GM12878 (cell line): ENCODE results near the gene RDH16. TPM values are rescaled to one million over a fixed set of nuclear protein-coding genes. Genes with fewer than 3 reads are reported as not detected.

Experiments
- ATF7 ChIP-seq: fragments of 450-650 bp; IDR thresholded peaks from 2 replicates; pipeline ENCODE4 v1.6.1; 2016; ENCODE audit warnings: low read depth, mild to moderate bottlenecking
- EGR1 ChIP-seq, 2 experiments: IDR thresholded peaks; 1 replicate in 1 of 2; 2 replicates in 1 of 2; pipeline ENCODE4 v1.6.1; 2011 to 2012; ENCODE audit warnings: low read depth in 2 of 2, low read length in 2 of 2, borderline replicate concordance in 1 of 2, mild to moderate bottlenecking in 1 of 2, moderate library complexity in 1 of 2
- ETV6 ChIP-seq, 2 experiments: fragments of 450-650 bp in 1 of 2; IDR thresholded peaks in 1 of 2; conservative IDR thresholded peaks in 1 of 2; 2 replicates each; pipeline ENCODE4 v1.6.1; 2014; ENCODE audit warnings: antibody characterized with exemption in 1 of 2, borderline replicate concordance in 1 of 2, low read depth in 1 of 2, mild to moderate bottlenecking in 1 of 2, moderate library complexity in 1 of 2
- GATAD2B ChIP-seq: fragments of 450-650 bp; conservative IDR thresholded peaks from 2 replicates; pipeline ENCODE4 v1.6.1; 2017; ENCODE audit warnings: low read depth, mild to moderate bottlenecking, moderate library complexity
- HDAC2 ChIP-seq: fragments of 200-600 bp; sonication (generic); IDR thresholded peaks from 2 replicates; pipeline ENCODE4 v1.6.1; 2017
- JUNB ChIP-seq: IDR thresholded peaks from 2 replicates; pipeline ENCODE4 v1.6.1; 2016; ENCODE audit warnings: antibody characterized with exemption, mild to moderate bottlenecking
- JUND ChIP-seq: IDR thresholded peaks from 2 replicates; pipeline ENCODE4 v1.6.1; 2012; ENCODE audit warnings: low read depth, mild to moderate bottlenecking, low read length, improper control_type of control experiment, moderate library complexity
- MEF2B ChIP-seq: fragments of 450-650 bp; IDR thresholded peaks from 2 replicates; pipeline ENCODE4 v1.6.1; 2018; ENCODE audit warnings: mild to moderate bottlenecking, moderate library complexity; ENCODE audit not compliant: partially characterized antibody, poor library complexity, severe bottlenecking
- MTA3 ChIP-seq: IDR thresholded peaks from 2 replicates; pipeline ENCODE4 v1.6.1; 2012; ENCODE audit warnings: low read length, inconsistent platforms, borderline replicate concordance
- POLR2AphosphoS2 ChIP-seq: IDR thresholded peaks from 2 replicates; pipeline ENCODE4 v1.6.1; 2011; ENCODE audit warnings: low read depth, mild to moderate bottlenecking, low read length, improper control_type of control experiment, moderate library complexity
- STAT3 ChIP-seq: IDR thresholded peaks from 2 replicates; pipeline ENCODE4 v1.6.1; 2011; ENCODE audit warnings: low read depth, low read length, improper control_type of control experiment
- TAF1 ChIP-seq: IDR thresholded peaks from 2 replicates; pipeline ENCODE4 v1.6.1; 2011; ENCODE audit warnings: mild to moderate bottlenecking, low read depth, low read length, borderline replicate concordance
- TCF3 ChIP-seq: IDR thresholded peaks from 2 replicates; pipeline ENCODE4 v1.6.1; 2012; ENCODE audit warnings: low read depth, mild to moderate bottlenecking, low read length, borderline replicate concordance; ENCODE audit not compliant: insufficient read depth
- polyA plus RNA-seq, 11 experiments: library from polyadenylated mRNA; depleted of rRNA in 4 of 11; unstranded in 6 of 11; stranded (reverse) in 5 of 11; fragments of >200 nt; fragmentation: Nextera tagmentation in 4 of 11; fragmentation: Illumina TruSeq in 1 of 11; extraction: Ambion mirVana in 4 of 11; extraction: Trizol in 1 of 11; gene quantifications; 1 replicate in 1 of 11; 2 replicates in 10 of 11; pipeline versions ENCODE4 v1.2.1 to v1.2.3, GENCODE V29; 2011 to 2016; ENCODE audit warnings: inconsistent platforms in 2 of 11, missing spikeins in 2 of 11, low read depth in 1 of 11
- total RNA-seq, 4 experiments: library from RNA; depleted of rRNA in 3 of 4; stranded (reverse); fragments of >200 nt in 3 of 4; fragmentation: Illumina TruSeq in 1 of 4; extraction: Trizol in 1 of 4; gene quantifications; 2 replicates each; pipeline versions ENCODE4 v1.2.1 to v1.2.3, GENCODE V29; 2013 to 2021
- TF ChIP-seq, protein P1 (sequence below): fragments of 450-650 bp; IDR thresholded peaks from 2 replicates; pipeline ENCODE4 v1.6.1; 2018; ENCODE audit warnings: borderline replicate concordance, mild to moderate bottlenecking; ENCODE audit not compliant: partially characterized antibody
- TF ChIP-seq, protein P2 (sequence below): fragments of 450-650 bp; IDR thresholded peaks from 2 replicates; pipeline ENCODE4 v1.6.1; 2017; ENCODE audit warnings: borderline replicate concordance
- TF ChIP-seq, protein P3 (sequence below): fragments of 450-650 bp; IDR thresholded peaks from 2 replicates; pipeline ENCODE4 v1.6.1; 2017; ENCODE audit warnings: mild to moderate bottlenecking
- TF ChIP-seq, protein P4 (sequence below): IDR thresholded peaks from 2 replicates; pipeline ENCODE4 v1.6.1; 2011; ENCODE audit warnings: low read depth, low read length, improper control_type of control experiment, borderline replicate concordance

RDH16 gene
- total and polyA plus RNA-seq, 10 of the 15 experiments (the other 5 are each of a cell fraction or from before 2014, with no cell fraction given), result 0.04 to 0.31 (median 0.06) TPM

DNA sequence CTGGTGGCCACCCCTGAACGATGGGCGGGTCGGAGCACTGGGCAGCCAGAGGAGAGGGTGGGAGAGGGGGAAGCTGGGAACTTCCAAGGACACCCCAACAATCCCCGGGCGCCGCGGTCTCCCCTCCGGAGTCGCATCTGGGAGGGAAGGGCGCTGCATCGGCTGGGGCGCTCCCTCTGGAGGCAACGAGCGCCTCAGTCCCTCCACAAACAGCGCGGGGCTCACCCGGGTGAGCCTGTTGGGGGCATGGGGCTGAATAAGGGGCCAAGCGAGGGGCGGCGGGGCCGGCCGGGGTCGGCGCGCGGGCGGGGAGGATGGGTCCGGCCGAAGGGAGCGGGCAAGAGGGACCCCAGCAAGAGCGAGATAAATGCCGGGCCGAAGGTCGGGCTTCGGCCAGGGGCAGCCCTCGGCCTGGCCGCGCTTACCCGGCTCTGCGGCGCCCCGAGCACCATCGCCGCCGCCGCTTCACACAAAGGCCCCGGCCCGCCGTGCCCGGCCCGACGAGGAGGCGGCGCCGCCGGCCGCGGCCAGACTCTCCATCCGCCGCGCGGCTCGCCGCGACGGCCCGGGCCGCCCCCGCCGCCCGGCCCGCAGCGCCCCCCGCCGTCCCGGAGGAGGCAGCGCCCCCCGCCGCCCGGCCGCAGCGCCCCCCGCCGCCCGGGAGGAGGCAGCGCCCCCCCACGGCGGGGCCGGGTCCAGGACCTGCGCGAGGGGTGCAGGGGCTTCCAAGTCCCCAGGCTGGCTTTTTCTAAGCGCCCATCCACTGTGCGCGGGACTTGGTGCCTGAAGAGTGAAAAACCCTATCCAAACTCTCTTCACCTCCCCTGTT lies 48.8 kb upstream of the RDH16 start, which contains the start of gene ZBTB39 (continued):
- TF ChIP-seq, protein P1, sequence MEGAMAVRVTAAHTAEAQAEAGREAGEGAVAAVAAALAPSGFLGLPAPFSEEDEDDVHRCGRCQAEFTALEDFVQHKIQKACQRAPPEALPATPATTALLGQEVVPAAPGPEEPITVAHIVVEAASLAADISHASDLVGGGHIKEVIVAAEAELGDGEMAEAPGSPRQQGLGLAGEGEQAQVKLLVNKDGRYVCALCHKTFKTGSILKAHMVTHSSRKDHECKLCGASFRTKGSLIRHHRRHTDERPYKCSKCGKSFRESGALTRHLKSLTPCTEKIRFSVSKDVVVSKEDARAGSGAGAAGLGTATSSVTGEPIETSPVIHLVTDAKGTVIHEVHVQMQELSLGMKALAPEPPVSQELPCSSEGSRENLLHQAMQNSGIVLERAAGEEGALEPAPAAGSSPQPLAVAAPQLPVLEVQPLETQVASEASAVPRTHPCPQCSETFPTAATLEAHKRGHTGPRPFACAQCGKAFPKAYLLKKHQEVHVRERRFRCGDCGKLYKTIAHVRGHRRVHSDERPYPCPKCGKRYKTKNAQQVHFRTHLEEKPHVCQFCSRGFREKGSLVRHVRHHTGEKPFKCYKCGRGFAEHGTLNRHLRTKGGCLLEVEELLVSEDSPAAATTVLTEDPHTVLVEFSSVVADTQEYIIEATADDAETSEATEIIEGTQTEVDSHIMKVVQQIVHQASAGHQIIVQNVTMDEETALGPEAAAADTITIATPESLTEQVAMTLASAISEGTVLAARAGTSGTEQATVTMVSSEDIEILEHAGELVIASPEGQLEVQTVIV, result no peak
- no peak for TF ChIP-seq MTA3
- TF ChIP-seq, protein P2, sequence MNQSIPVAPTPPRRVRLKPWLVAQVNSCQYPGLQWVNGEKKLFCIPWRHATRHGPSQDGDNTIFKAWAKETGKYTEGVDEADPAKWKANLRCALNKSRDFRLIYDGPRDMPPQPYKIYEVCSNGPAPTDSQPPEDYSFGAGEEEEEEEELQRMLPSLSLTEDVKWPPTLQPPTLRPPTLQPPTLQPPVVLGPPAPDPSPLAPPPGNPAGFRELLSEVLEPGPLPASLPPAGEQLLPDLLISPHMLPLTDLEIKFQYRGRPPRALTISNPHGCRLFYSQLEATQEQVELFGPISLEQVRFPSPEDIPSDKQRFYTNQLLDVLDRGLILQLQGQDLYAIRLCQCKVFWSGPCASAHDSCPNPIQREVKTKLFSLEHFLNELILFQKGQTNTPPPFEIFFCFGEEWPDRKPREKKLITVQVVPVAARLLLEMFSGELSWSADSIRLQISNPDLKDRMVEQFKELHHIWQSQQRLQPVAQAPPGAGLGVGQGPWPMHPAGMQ, result no peak
- no peak for TF ChIP-seq ETV6 (conservative IDR thresholded peaks at IDR 0.05 in 1 of 2, IDR thresholded peaks at IDR 0.05 in 1 of 2; ENCODE audit: borderline replicate concordance in 1 of 2, low read depth in 1 of 2)
- no peak for TF ChIP-seq JUNB
- no peak for TF ChIP-seq ATF7
- TF ChIP-seq, protein P3, sequence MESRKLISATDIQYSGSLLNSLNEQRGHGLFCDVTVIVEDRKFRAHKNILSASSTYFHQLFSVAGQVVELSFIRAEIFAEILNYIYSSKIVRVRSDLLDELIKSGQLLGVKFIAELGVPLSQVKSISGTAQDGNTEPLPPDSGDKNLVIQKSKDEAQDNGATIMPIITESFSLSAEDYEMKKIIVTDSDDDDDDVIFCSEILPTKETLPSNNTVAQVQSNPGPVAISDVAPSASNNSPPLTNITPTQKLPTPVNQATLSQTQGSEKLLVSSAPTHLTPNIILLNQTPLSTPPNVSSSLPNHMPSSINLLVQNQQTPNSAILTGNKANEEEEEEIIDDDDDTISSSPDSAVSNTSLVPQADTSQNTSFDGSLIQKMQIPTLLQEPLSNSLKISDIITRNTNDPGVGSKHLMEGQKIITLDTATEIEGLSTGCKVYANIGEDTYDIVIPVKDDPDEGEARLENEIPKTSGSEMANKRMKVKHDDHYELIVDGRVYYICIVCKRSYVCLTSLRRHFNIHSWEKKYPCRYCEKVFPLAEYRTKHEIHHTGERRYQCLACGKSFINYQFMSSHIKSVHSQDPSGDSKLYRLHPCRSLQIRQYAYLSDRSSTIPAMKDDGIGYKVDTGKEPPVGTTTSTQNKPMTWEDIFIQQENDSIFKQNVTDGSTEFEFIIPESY, result no peak
- no peak for TF ChIP-seq MEF2B
- TF ChIP-seq STAT3, result no peak
- no peak; the same call in 1 of the 2 replicates for TF ChIP-seq GATAD2B
- peak in 1 of 2 experiments; percentile 79; a peak in 2 of 3 replicates for TF ChIP-seq EGR1 (IDR thresholded peaks at IDR 0.05; ENCODE audit: borderline replicate concordance in 1 of 2, low read depth in 2 of 2, low read length in 2 of 2)
- no peak for TF ChIP-seq HDAC2
- no peak for TF ChIP-seq TCF3
- TF ChIP-seq JUND, result no peak
- TF ChIP-seq POLR2AphosphoS2, result no peak
- TF ChIP-seq TAF1, result peak; percentile 47; the same call in 1 of the 2 replicates
- TF ChIP-seq, protein P4, sequence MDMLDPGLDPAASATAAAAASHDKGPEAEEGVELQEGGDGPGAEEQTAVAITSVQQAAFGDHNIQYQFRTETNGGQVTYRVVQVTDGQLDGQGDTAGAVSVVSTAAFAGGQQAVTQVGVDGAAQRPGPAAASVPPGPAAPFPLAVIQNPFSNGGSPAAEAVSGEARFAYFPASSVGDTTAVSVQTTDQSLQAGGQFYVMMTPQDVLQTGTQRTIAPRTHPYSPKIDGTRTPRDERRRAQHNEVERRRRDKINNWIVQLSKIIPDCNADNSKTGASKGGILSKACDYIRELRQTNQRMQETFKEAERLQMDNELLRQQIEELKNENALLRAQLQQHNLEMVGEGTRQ, result no peak
